Natural killer cell (primary cell): ENCODE data around the gene TSHZ3. TPM values are rescaled to one million over a fixed set of nuclear protein-coding genes. Genes with fewer than 3 reads are reported as not detected.
A peak's percentile ranks its signal among the peaks of the same experiment; 100 is the strongest.

Experiments used
- ATAC-seq, 3 donors: fragments of 150-1000 bp in 2 of 3; fragments of 200-7000 bp in 1 of 3; cut with Tn5 transposase; 1 replicate in 1 of 3; 2 replicates in 2 of 3; pipeline ENCODE4 v1.10.0; 2021; ENCODE audit warnings: mild to moderate bottlenecking in 2 of 3, moderate library complexity in 2 of 3
- DNase-seq, 2 donors: peaks; one replicate each; pipeline versions ENCODE4 v3.0.0 to v3.0.0-alpha.2; 2013 to 2021; ENCODE audit warnings: mixed read lengths in 1 of 2
- H3K27ac ChIP-seq: one replicate; pipeline ENCODE4 v1.5.1; 2013; ENCODE audit warnings: mild to moderate bottlenecking, low read length
- H3K27me3 ChIP-seq: one replicate; pipeline ENCODE4 v1.6.1; 2013; ENCODE audit warnings: low read length; ENCODE audit not compliant: control insufficient read depth, insufficient read depth
- H3K36me3 ChIP-seq: one replicate; pipeline ENCODE4 v1.6.1; 2013; ENCODE audit warnings: low read length; ENCODE audit not compliant: control insufficient read depth, insufficient read depth
- H3K4me1 ChIP-seq: one replicate; pipeline ENCODE4 v1.6.1; 2013; ENCODE audit warnings: low read length; ENCODE audit not compliant: control insufficient read depth, insufficient read depth
- H3K4me3 ChIP-seq: one replicate; pipeline ENCODE4 v1.5.1; 2013; ENCODE audit warnings: low read length
- H3K9me3 ChIP-seq: one replicate; pipeline ENCODE4 v1.6.1; 2013; ENCODE audit warnings: low read length; ENCODE audit not compliant: control insufficient read depth, insufficient read depth
- H3K27ac Mint-ChIP-seq, 2 donors: one replicate each; pipeline ENCODE4 v1.8.0; 2022; ENCODE audit warnings: mild to moderate bottlenecking in 2 of 2, mixed read lengths in 2 of 2, moderate library complexity in 1 of 2
- H3K27me3 Mint-ChIP-seq, 2 donors: one replicate each; pipeline ENCODE4 v1.8.0; 2022; ENCODE audit warnings: low read depth in 2 of 2, mixed read lengths in 2 of 2
- H3K36me3 Mint-ChIP-seq: one replicate; pipeline ENCODE4 v1.8.0; 2022; ENCODE audit warnings: mixed read lengths
- H3K4me1 Mint-ChIP-seq, 2 donors: one replicate each; pipeline ENCODE4 v1.8.0; 2022; ENCODE audit warnings: mixed read lengths in 2 of 2
- H3K4me3 Mint-ChIP-seq: one replicate; pipeline ENCODE4 v1.8.0; 2022; ENCODE audit warnings: mild to moderate bottlenecking, moderate library complexity, mixed read lengths
- H3K9me3 Mint-ChIP-seq, 2 donors: one replicate each; pipeline ENCODE4 v1.8.0; 2022; ENCODE audit warnings: mixed read lengths in 2 of 2
- CTCF ChIP-seq: fragments of 200-600 bp; IDR thresholded peaks from one replicate; pipeline ENCODE4 v1.8.0; 2022; ENCODE audit warnings: antibody characterized with exemption
- WGBS: methylation state at CpG from one replicate; pipeline ENCODE4 v1.1.7; 2013; ENCODE audit warnings: missing lambda C conversion rate; ENCODE audit not compliant: insufficient coverage; 5-methylcytosine and 5-hydroxymethylcytosine counted together
- intact Hi-C: fragments of 100-400 bp; cut with micrococcal nuclease; formaldehyde crosslinking; loops from one replicate; pipeline ENCODE4 v1.14.2; 2022
- total RNA-seq, 4 donors: library from RNA; stranded (reverse); fragments of 120-200 nt in 1 of 4; gene quantifications; one replicate each; pipeline versions ENCODE4 v1.2.3 to v1.2.4, GENCODE V29; 2013 to 2022

TSHZ3 gene
- total RNA-seq, 3 donors from 2014 or later (not counting 1 experiment from before 2014, with no cell fraction given), result 5.3 to 8.1 (median 6.2) TPM

DNA sequence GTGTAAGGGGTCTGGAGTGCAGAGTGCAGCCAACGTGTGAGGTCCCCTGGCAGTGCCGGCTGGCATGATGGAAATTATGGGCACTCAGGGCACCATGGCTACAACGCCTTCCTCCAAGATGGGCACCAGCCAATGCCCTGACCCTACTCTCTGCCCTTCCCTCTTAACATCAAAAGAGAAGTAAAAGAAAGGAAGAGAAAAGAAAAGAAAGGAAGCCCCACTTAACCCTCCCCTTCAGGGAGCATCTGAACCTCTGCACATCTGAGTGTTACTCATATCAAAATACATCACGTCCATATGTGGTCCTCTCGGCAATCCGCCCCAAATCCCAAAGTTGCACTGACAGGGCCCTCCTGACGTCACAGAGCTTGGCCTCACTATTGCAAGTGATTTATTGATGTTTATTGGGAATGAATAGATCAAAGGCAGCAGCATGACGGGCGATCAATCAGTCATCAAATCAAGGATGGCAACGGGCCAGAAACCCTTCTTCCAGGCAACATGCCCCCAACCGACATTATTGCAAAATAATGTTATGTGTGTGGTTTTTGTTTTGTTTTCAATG is 1.3 kb downstream of the TSHZ3 start:
- H3K4me1 ChIP-seq, result peaks cover 33% of the 10 kb centered on the region
- Mint-ChIP-seq H3K9me3 (no peaks in the 10 kb centered on the region), H3K4me3 (peak overlapping the region; percentile 95), H3K36me3 (no peaks in the 10 kb centered on the region), H3K4me1 (peaks cover 30 to 43% of the 10 kb centered on the region in 2 donors), H3K27me3 (peaks cover 30 to 72% of the 10 kb centered on the region in 2 donors), H3K27ac (peak overlapping the region in 1 of 2 donors; percentile 73)
- no peaks in the 10 kb centered on the region for H3K36me3 ChIP-seq
- TF ChIP-seq CTCF, result no peak
- intact Hi-C loops, result no loop called here
- H3K9me3 ChIP-seq, result no peaks in the 10 kb centered on the region
- 77% methylated on average over 8 of the region's 11 CpGs for WGBS
- H3K27me3 ChIP-seq, result peaks cover 48% of the 10 kb centered on the region
- ATAC-seq (no peak), DNase-seq (peak in 1 of 2 donors; percentile 14)
- H3K4me3 ChIP-seq, result no peak overlapping the region
- no peak overlapping the region for H3K27ac ChIP-seq

- intact Hi-C loops, result no loop called here
- Mint-ChIP-seq H3K4me3 (peak overlapping the region; percentile 95), H3K9me3 (no peaks in the 10 kb centered on the region), H3K36me3 (no peaks in the 10 kb centered on the region), H3K4me1 (peaks cover 24 to 37% of the 10 kb centered on the region in 2 donors), H3K27me3 (peaks cover 25 to 69% of the 10 kb centered on the region in 2 donors), H3K27ac (no peak overlapping the region)
- no peak for DNase-seq
- Histone ChIP-seq H3K4me1 (peaks cover 27% of the 10 kb centered on the region), H3K27ac (no peak overlapping the region), H3K9me3 (no peaks in the 10 kb centered on the region), H3K27me3 (peaks cover 42% of the 10 kb centered on the region), H3K36me3 (no peaks in the 10 kb centered on the region), H3K4me3 (no peak overlapping the region)
- no peak for ATAC-seq
- no peak for TF ChIP-seq CTCF
- WGBS, result 100% methylated on average over 3 of the region's 3 CpGs
Measured at GRCh38 chr19:31347354-31347753, 1.9 kb downstream of the TSHZ3 start.

DNA sequence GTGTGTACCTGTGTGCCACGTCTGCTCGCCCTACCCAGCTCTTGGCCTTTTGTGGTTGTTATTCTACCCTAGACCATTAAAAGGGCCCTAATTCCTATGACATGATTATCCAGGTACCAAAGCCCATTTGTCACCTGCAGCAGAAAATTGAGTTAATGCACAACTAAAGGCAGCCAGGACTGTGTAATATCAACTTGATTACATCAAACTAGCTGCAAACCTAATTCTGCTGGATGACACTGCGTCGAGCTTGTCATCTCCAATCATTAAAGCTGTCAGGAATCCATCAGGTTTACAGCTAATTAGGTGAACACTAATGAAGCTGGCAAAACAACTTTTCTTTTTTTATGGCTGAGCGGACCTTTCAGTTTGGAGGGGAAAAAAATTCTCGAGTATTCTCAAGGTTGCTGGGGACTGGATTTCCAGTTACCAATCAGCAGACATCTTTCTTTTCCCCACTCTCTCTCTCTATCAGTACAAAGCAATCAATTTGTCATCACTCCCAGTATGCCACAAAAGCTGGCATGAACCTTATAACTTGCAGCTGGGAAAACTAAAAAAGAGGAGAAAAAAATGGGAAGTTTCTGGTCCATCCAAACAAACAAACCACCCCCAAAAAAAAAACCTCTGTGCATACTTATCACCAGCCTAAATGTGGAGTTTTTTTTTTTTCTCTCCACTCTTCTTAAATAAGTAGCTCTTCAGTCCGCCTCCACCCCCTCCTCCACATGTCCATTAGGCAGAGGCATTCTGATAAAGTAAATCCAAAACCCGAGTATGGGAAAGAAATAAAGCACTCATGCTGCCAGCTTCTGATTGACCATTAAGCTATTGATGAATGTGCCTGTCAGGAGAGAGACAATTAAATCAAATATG is 2.8 kb downstream of the TSHZ3 start:
- peaks cover 36% of the 10 kb centered on the region for H3K27me3 ChIP-seq
- intact Hi-C loops, result no loop called here
- peaks cover 21% of the 10 kb centered on the region for H3K4me1 ChIP-seq
- TF ChIP-seq CTCF, result no peak
- no peak overlapping the region for H3K4me3 Mint-ChIP-seq
- H3K4me1 Mint-ChIP-seq, result peaks cover 24 to 34% of the 10 kb centered on the region in 2 donors
- H3K27ac ChIP-seq, result no peak overlapping the region
- WGBS, result 94% methylated on average over 6 of the region's 8 CpGs
- H3K4me3 ChIP-seq, result no peak overlapping the region
- no peaks in the 10 kb centered on the region for H3K9me3 Mint-ChIP-seq
- DNase-seq (no peak), ATAC-seq (no peak)
- H3K36me3 ChIP-seq, result no peaks in the 10 kb centered on the region
- peaks cover 20 to 63% of the 10 kb centered on the region in 2 donors for H3K27me3 Mint-ChIP-seq
- no peaks in the 10 kb centered on the region for H3K36me3 Mint-ChIP-seq
- no peaks in the 10 kb centered on the region for H3K9me3 ChIP-seq
- no peak overlapping the region for H3K27ac Mint-ChIP-seq
